ENCODE data around the gene OXNAD1. TPM values are rescaled to one million over a fixed set of nuclear protein-coding genes. Genes with fewer than 3 reads are reported as not detected.

OXNAD1 gene
- total and polyA plus RNA-seq, 2 of the 13 experiments (the other 11 are each of a cell fraction or from before 2014, with no cell fraction given), result 9.9 to 18.8 TPM

- CTCF ChIA-PET (ENCODE audit: low intra/inter-chr PET ratio, low total read pairs), result no interaction called here
- no peaks in the 10 kb centered on the region for H3K27me3 ChIP-seq (ENCODE audit: control insufficient read depth in 1 of 2, insufficient read depth in 2 of 2, low read length in 2 of 2)
- H3K36me3 ChIP-seq (replicated peaks in 1 of 2; ENCODE audit: control insufficient read depth in 1 of 2, insufficient read depth in 2 of 2, low read length in 2 of 2), result peaks cover 1 to 56% of the 10 kb centered on the region in 2 experiments; a peak in 4 of 5 replicates
- no peak overlapping the region for H3K4me3 ChIP-seq (replicated peaks in 1 of 3; ENCODE audit: insufficient read depth in 1 of 3, low read depth in 2 of 3, low read length in 3 of 3)
- no peak overlapping the region for H3K27ac ChIP-seq (ENCODE audit: extremely low read length, insufficient read depth, low read length)
- TF ChIP-seq JUNB (CRISPR knock-in tag; IDR thresholded peaks at IDR 0.05; ENCODE audit: borderline replicate concordance) (no peak), ZBTB21 (CRISPR knock-in tag; IDR thresholded peaks at IDR 0.05) (no peak), HDAC6 (IDR thresholded peaks at IDR 0.05; ENCODE audit: low read depth, low read length) (no peak), GLI4 (CRISPR knock-in tag; IDR thresholded peaks at IDR 0.05; ENCODE audit: borderline replicate concordance) (no peak), FOSL1 (CRISPR knock-in tag; IDR thresholded peaks at IDR 0.05; ENCODE audit: borderline replicate concordance) (no peak), ZNF260 (CRISPR knock-in tag; IDR thresholded peaks at IDR 0.05; ENCODE audit: borderline replicate concordance, low read depth) (no peak), ZNF569 (CRISPR knock-in tag; IDR thresholded peaks at IDR 0.05; ENCODE audit: borderline replicate concordance) (no peak), NCOA2 (CRISPR knock-in tag; IDR thresholded peaks at IDR 0.05) (no peak)
- in situ Hi-C loops (cut with HindIII; ENCODE audit: extremely low pct_ligation_motif_present, low pct_unique_long_range_greater_than_20kb) (no loop called here), intact Hi-C loops (cut with micrococcal nuclease; ENCODE audit: unreplicated experiment) (no loop called here)
- ATAC-seq (no peak), FAIRE-seq (no peak), DNase-seq (ENCODE audit: low spot score) (no peak)
- no peaks in the 10 kb centered on the region for H3K4me1 ChIP-seq (ENCODE audit: insufficient read depth, low read length)
- H3K9me3 ChIP-seq (ENCODE audit: low read length), result no peaks in the 10 kb centered on the region
- no peak overlapping the region for H3K9ac ChIP-seq (ENCODE audit: insufficient read depth, low read depth, low read length)
- POLR2A ChIA-PET, result no interaction called here
- H3K79me2 ChIP-seq (ENCODE audit: insufficient read depth, low read length), result no peaks in the 10 kb centered on the region
- BruUV-seq (replicated peaks), result no TSS peak
- H3K4me2 ChIP-seq (ENCODE audit: low read depth, low read length), result no peak overlapping the region
- WGBS (ENCODE audit: low lambda C conversion rate), result 93% methylated on average over 3 of the region's 3 CpGs
- H2AFZ ChIP-seq (ENCODE audit: low read length), result no peak overlapping the region
- no peaks in the 10 kb centered on the region for H4K20me1 ChIP-seq (ENCODE audit: insufficient read depth, low read length)
These were observed 12.5 kb downstream of the OXNAD1 start for GRCh38 chr3:16277471-16277870.

GRCh38 chr3:16279010-16279801, 14.2 kb downstream of the OXNAD1 start:
- Histone ChIP-seq H3K9ac (ENCODE audit: insufficient read depth, low read depth, low read length) (no peak overlapping the region), H3K36me3 (replicated peaks in 1 of 2; ENCODE audit: control insufficient read depth in 1 of 2, insufficient read depth in 2 of 2, low read length in 2 of 2) (peaks cover 1 to 45% of the 10 kb centered on the region in 2 experiments; a peak in 4 of 5 replicates), H3K27ac (ENCODE audit: extremely low read length, insufficient read depth, low read length) (no peak overlapping the region), H2AFZ (ENCODE audit: low read length) (no peak overlapping the region), H3K4me2 (ENCODE audit: low read depth, low read length) (no peak overlapping the region), H3K4me1 (ENCODE audit: insufficient read depth, low read length) (no peaks in the 10 kb centered on the region), H4K20me1 (ENCODE audit: insufficient read depth, low read length) (no peaks in the 10 kb centered on the region), H3K9me3 (ENCODE audit: low read length) (no peaks in the 10 kb centered on the region), H3K79me2 (ENCODE audit: insufficient read depth, low read length) (no peaks in the 10 kb centered on the region), H3K27me3 (ENCODE audit: control insufficient read depth in 1 of 2, insufficient read depth in 2 of 2, low read length in 2 of 2) (no peaks in the 10 kb centered on the region), H3K4me3 (replicated peaks in 1 of 3; ENCODE audit: insufficient read depth in 1 of 3, low read depth in 2 of 3, low read length in 3 of 3) (no peak overlapping the region)
- no TSS peak for BruUV-seq (replicated peaks)
- 88% methylated on average over 3 of the region's 3 CpGs for WGBS (ENCODE audit: low lambda C conversion rate)
- POLR2A ChIA-PET, result no interaction called here
- no peak for TF ChIP-seq SETDB1 (CRISPR knock-in tag; IDR thresholded peaks at IDR 0.05; ENCODE audit: borderline replicate concordance)
- TF ChIP-seq SMARCE1 (IDR thresholded peaks at IDR 0.05; ENCODE audit: borderline replicate concordance), result no peak
- no peak for TF ChIP-seq SP2 (CRISPR knock-in tag; IDR thresholded peaks at IDR 0.05)
- no peak for TF ChIP-seq ZNF780A (CRISPR knock-in tag; IDR thresholded peaks at IDR 0.05)
- CTCF ChIA-PET (ENCODE audit: low intra/inter-chr PET ratio, low total read pairs), result no interaction called here
- ATAC-seq (no peak), FAIRE-seq (no peak), DNase-seq (ENCODE audit: low spot score) (no peak)
- in situ Hi-C loops (cut with HindIII; ENCODE audit: extremely low pct_ligation_motif_present, low pct_unique_long_range_greater_than_20kb) (no loop called here), intact Hi-C loops (cut with micrococcal nuclease; ENCODE audit: unreplicated experiment) (no loop called here)

All from HepG2 (cell line).